Mucosa of stomach (tissue), 1 donor: ENCODE data around the gene GNAI3.

Experiments used
- H3K27me3 ChIP-seq: one replicate; pipeline ENCODE4 v1.7.0; 2013; ENCODE audit warnings: mild to moderate bottlenecking, low read length; ENCODE audit not compliant: control insufficient read depth, insufficient read depth
- H3K36me3 ChIP-seq: one replicate; pipeline ENCODE4 v1.7.0; 2013; ENCODE audit warnings: low read length; ENCODE audit not compliant: control insufficient read depth, insufficient read depth
- H3K4me1 ChIP-seq: one replicate; pipeline ENCODE4 v1.7.0; 2013; ENCODE audit warnings: mild to moderate bottlenecking, low read length; ENCODE audit not compliant: control insufficient read depth, insufficient read depth
- H3K4me3 ChIP-seq: one replicate; pipeline ENCODE4 v1.7.0; 2013; ENCODE audit warnings: low read length
- H3K9ac ChIP-seq: one replicate; pipeline ENCODE4 v1.7.0; 2013; ENCODE audit warnings: mild to moderate bottlenecking, low read length, moderate library complexity
- H3K9me3 ChIP-seq: one replicate; pipeline ENCODE4 v1.7.0; 2013; ENCODE audit warnings: mild to moderate bottlenecking, low read length, moderate library complexity; ENCODE audit not compliant: control insufficient read depth
- donor health status: Pancreatic carcinoma.

Gene GNAI3

GRCh38 chr1:109565241-109565640, 16.8 kb downstream of the GNAI3 start:
- H3K9ac ChIP-seq = no peak overlapping the region
- H3K9me3 ChIP-seq = no peaks in the 10 kb centered on the region
- H3K4me1 ChIP-seq = peaks cover 26% of the 10 kb centered on the region
- no peak overlapping the region for H3K4me3 ChIP-seq
- no peaks in the 10 kb centered on the region for H3K36me3 ChIP-seq
- H3K27me3 ChIP-seq = no peaks in the 10 kb centered on the region

GRCh38 chr1:109566982-109567381, 18.6 kb downstream of the GNAI3 start:
- Histone ChIP-seq H3K9me3 (no peaks in the 10 kb centered on the region), H3K4me3 (no peak overlapping the region), H3K27me3 (no peaks in the 10 kb centered on the region), H3K36me3 (no peaks in the 10 kb centered on the region), H3K9ac (no peak overlapping the region), H3K4me1 (peaks cover 30% of the 10 kb centered on the region)

GRCh38 chr1:109567877-109568672, 19.7 kb downstream of the GNAI3 start:
- Histone ChIP-seq H3K4me1 (peaks cover 26% of the 10 kb centered on the region), H3K9me3 (no peaks in the 10 kb centered on the region), H3K36me3 (no peaks in the 10 kb centered on the region), H3K4me3 (no peak overlapping the region), H3K9ac (no peak overlapping the region), H3K27me3 (no peaks in the 10 kb centered on the region)

DNA sequence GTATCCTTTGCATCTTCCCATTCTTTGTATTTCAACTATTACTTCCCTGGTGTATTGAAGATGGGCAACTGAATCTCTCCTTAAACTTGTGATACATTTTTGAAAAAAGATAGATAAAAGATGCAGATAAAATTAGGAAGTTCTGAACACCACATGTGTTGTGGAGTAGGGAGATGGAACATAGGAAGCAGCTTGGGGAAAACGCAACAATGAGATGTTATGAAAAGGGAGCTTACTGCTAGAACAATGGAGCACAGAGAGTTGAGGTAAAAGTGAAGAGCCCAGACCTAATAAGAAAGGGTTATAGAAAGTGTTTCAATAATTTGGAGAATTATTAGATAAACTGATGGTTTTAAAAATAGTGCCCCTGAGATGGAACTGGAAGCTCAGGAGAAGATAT, 20.9 kb downstream of the GNAI3 start:
- no peak overlapping the region for H3K4me3 ChIP-seq
- H3K9me3 ChIP-seq = no peaks in the 10 kb centered on the region
- no peak overlapping the region for H3K9ac ChIP-seq
- peaks cover 19% of the 10 kb centered on the region for H3K4me1 ChIP-seq
- H3K36me3 ChIP-seq = no peaks in the 10 kb centered on the region
- no peaks in the 10 kb centered on the region for H3K27me3 ChIP-seq

- H3K9me3 ChIP-seq = no peaks in the 10 kb centered on the region
- no peak overlapping the region for H3K9ac ChIP-seq
- no peaks in the 10 kb centered on the region for H3K36me3 ChIP-seq
- peaks cover 19% of the 10 kb centered on the region for H3K4me1 ChIP-seq
- H3K27me3 ChIP-seq = no peaks in the 10 kb centered on the region
- no peak overlapping the region for H3K4me3 ChIP-seq
Observed at GRCh38 chr1:109570414-109570813, 22.0 kb downstream of the GNAI3 start.

DNA sequence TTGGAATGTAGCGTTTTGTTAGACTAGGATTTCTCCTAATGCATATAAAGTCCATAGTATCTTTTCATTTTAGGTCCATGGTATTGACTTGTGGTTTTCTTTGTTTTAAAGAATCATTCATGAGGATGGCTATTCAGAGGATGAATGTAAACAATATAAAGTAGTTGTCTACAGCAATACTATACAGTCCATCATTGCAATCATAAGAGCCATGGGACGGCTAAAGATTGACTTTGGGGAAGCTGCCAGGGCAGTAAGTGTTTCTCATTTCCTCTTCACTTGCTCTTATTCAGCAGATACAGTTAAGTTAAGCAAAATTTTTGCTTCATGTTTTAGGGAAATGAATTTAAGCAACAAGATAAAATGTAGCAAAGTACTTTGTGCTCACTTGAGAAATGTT, 25.4 kb downstream of the GNAI3 start:
- Histone ChIP-seq H3K36me3 (no peaks in the 10 kb centered on the region), H3K4me1 (peaks cover 4% of the 10 kb centered on the region), H3K4me3 (no peak overlapping the region), H3K27me3 (no peaks in the 10 kb centered on the region), H3K9me3 (no peaks in the 10 kb centered on the region), H3K9ac (no peak overlapping the region)

- Histone ChIP-seq H3K9me3 (no peaks in the 10 kb centered on the region), H3K36me3 (no peaks in the 10 kb centered on the region), H3K9ac (no peak overlapping the region), H3K4me1 (no peaks in the 10 kb centered on the region), H3K4me3 (no peak overlapping the region), H3K27me3 (no peaks in the 10 kb centered on the region)
Observed at GRCh38 chr1:109578947-109579443, 30.6 kb downstream of the GNAI3 start.

GRCh38 chr1:109579491-109579890, 31.1 kb downstream of the GNAI3 start:
- no peaks in the 10 kb centered on the region for H3K36me3 ChIP-seq
- H3K27me3 ChIP-seq = no peaks in the 10 kb centered on the region
- no peaks in the 10 kb centered on the region for H3K9me3 ChIP-seq
- no peak overlapping the region for H3K9ac ChIP-seq
- H3K4me3 ChIP-seq = no peak overlapping the region
- no peaks in the 10 kb centered on the region for H3K4me1 ChIP-seq

DNA sequence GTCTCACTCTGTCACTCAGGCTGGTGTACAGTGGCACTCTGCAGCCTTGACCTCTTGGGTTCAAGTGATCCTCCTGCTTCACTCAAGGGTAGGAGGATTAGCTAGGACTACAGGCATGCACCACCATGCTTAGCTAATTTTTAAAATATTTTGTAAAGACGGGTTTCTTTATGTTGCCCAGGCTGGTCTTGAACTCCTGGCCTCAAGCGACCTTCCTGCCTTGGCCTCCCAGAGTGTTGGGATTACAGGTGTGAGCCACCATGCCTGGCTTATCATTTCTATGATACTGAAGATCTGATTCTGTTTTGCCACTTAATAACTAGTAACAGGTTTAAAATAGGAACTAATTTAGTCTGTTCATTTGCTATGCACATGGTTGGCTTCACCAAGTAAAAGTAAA, 33.6 kb downstream of the GNAI3 start:
- Histone ChIP-seq H3K4me1 (no peaks in the 10 kb centered on the region), H3K9me3 (no peaks in the 10 kb centered on the region), H3K27me3 (no peaks in the 10 kb centered on the region), H3K36me3 (peaks cover 6% of the 10 kb centered on the region), H3K9ac (no peak overlapping the region), H3K4me3 (no peak overlapping the region)

DNA sequence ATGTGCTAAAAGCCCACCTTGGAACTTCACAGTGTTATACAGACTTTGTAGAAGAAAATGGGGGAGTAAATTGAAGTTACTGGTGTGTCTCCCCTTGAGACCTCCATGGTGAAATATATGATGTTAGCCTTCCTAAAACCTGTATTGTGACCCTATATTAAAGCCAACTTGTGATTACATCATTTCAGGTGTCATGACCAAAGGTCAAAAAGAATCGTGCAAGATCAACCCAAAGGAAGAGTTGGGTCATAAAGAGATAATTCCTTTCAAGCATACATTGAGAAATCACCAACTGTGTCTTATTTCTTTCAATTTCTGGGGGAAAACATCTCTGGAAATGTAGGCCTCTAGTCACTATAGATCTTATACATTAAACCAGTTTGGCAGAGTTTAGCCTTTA, 36.4 kb downstream of the GNAI3 start:
- H3K9me3 ChIP-seq = no peaks in the 10 kb centered on the region
- no peak overlapping the region for H3K9ac ChIP-seq
- no peaks in the 10 kb centered on the region for H3K4me1 ChIP-seq
- H3K4me3 ChIP-seq = no peak overlapping the region
- no peaks in the 10 kb centered on the region for H3K27me3 ChIP-seq
- peaks cover 6% of the 10 kb centered on the region for H3K36me3 ChIP-seq

DNA sequence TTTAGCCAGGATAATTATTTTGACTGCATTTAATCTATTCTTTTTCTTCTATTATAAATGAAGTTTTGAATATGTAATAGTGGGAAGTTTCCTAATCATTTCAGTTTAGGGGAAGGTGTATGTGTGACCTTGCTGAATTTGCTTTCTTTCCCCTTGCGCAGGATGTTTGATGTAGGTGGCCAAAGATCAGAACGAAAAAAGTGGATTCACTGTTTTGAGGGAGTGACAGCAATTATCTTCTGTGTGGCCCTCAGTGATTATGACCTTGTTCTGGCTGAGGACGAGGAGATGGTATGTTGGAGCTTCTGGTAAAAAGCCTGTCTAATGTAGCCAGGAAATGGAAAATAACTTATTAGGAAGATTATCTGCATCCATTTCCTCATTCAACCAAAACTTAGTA, 37.6 kb downstream of the GNAI3 start:
- Histone ChIP-seq H3K4me3 (no peak overlapping the region), H3K36me3 (peaks cover 6% of the 10 kb centered on the region), H3K9me3 (no peaks in the 10 kb centered on the region), H3K27me3 (no peaks in the 10 kb centered on the region), H3K4me1 (no peaks in the 10 kb centered on the region), H3K9ac (no peak overlapping the region)

- H3K9me3 ChIP-seq = no peaks in the 10 kb centered on the region
- H3K4me3 ChIP-seq = no peak overlapping the region
- H3K4me1 ChIP-seq = no peaks in the 10 kb centered on the region
- no peak overlapping the region for H3K9ac ChIP-seq
- H3K36me3 ChIP-seq = peaks cover 6% of the 10 kb centered on the region
- H3K27me3 ChIP-seq = no peaks in the 10 kb centered on the region
Observed at GRCh38 chr1:109589177-109589576, 40.8 kb downstream of the GNAI3 start.
